Rectal smooth muscle tissue (tissue), 1 donor: ENCODE results near the gene PRKCI.
"Not testable (repeated sequence)": the region's sequence is repeated elsewhere in the genome, so short reads cannot be mapped to it uniquely, and the experiment has no call there.

Experiments used
- H3K27ac ChIP-seq: one replicate; pipeline ENCODE4 v1.7.0; 2013; ENCODE audit warnings: low read depth, low read length, inconsistent platforms
- H3K27me3 ChIP-seq: one replicate; pipeline ENCODE4 v1.7.0; 2013; ENCODE audit warnings: low read length; ENCODE audit not compliant: control insufficient read depth, insufficient read depth
- H3K36me3 ChIP-seq: one replicate; pipeline ENCODE4 v1.7.0; 2013; ENCODE audit warnings: low read length; ENCODE audit not compliant: control insufficient read depth, insufficient read depth
- H3K4me1 ChIP-seq: one replicate; pipeline ENCODE4 v1.7.0; 2013; ENCODE audit warnings: low read length; ENCODE audit not compliant: control insufficient read depth, insufficient read depth
- H3K4me3 ChIP-seq: one replicate; pipeline ENCODE4 v1.7.0; 2013; ENCODE audit warnings: low read length
- H3K9ac ChIP-seq: one replicate; pipeline ENCODE4 v1.7.0; 2013; ENCODE audit warnings: low read length

PRKCI gene

GRCh38 chr3:170221924-170222646 lies at the start of gene PRKCI:
Gene PRKCI, plus strand, starts transcription at chr3:170222424. Its CDS starts 246 bp downstream, at chr3:170222670.
- Histone ChIP-seq H3K36me3 (no peaks in the 10 kb centered on the region), H3K9ac (peak within 1 kb of the TSS; percentile 99), H3K27me3 (no peaks in the 10 kb centered on the region), H3K4me3 (peak within 1 kb of the TSS; percentile 80), H3K27ac (peak within 1 kb of the TSS; percentile 96), H3K4me1 (no peaks in the 10 kb centered on the region)

GRCh38 chr3:170178651-170179050 lies 43.6 kb upstream of the PRKCI start:
- Histone ChIP-seq H3K4me3 (no peak overlapping the region), H3K36me3 (peaks cover 2% of the 10 kb centered on the region), H3K4me1 (peaks cover 12% of the 10 kb centered on the region), H3K9ac (no peak overlapping the region), H3K27ac (no peak overlapping the region), H3K27me3 (no peaks in the 10 kb centered on the region)

- H3K9ac ChIP-seq = peak overlapping the region; percentile 53
- no peak overlapping the region for H3K27ac ChIP-seq
- H3K4me1 ChIP-seq = peaks cover 12% of the 10 kb centered on the region
- peaks cover 2% of the 10 kb centered on the region for H3K36me3 ChIP-seq
- no peaks in the 10 kb centered on the region for H3K27me3 ChIP-seq
- peak overlapping the region; percentile 97 for H3K4me3 ChIP-seq
Observed at GRCh38 chr3:170179432-170179831, 42.8 kb upstream of the PRKCI start.

- H3K4me3 ChIP-seq = peak overlapping the region; percentile 97
Observed at GRCh38 chr3:170180079-170180907, 41.9 kb upstream of the PRKCI start.

GRCh38 chr3:170180908-170181885 lies 41.0 kb upstream of the PRKCI start, which contains the start of gene PHC3:
Gene PHC3, minus strand, starts transcription at chr3:170181733. Its CDS starts 18 bp downstream, at chr3:170181715.
- Histone ChIP-seq H3K4me3 (peak within 1 kb of the TSS; percentile 97), H3K9ac (peak within 1 kb of the TSS; percentile 99), H3K27ac (peak within 1 kb of the TSS; percentile 97), H3K36me3 (peaks cover 2% of the 10 kb centered on the region), H3K27me3 (no peaks in the 10 kb centered on the region), H3K4me1 (peaks cover 12% of the 10 kb centered on the region)

More at GRCh38 chr3:170180079-170180907, 41.9 kb upstream of the PRKCI start:
- peak overlapping the region; percentile 99 for H3K9ac ChIP-seq
- H3K36me3 ChIP-seq = peaks cover 2% of the 10 kb centered on the region
- no peaks in the 10 kb centered on the region for H3K27me3 ChIP-seq
- peak overlapping the region; percentile 97 for H3K27ac ChIP-seq
- H3K4me1 ChIP-seq = peaks cover 12% of the 10 kb centered on the region

GRCh38 chr3:170189398-170190256 lies 32.6 kb upstream of the PRKCI start:
- no peak overlapping the region for H3K9ac ChIP-seq
- no peaks in the 10 kb centered on the region for H3K4me1 ChIP-seq
- H3K36me3 ChIP-seq = no peaks in the 10 kb centered on the region
- H3K27ac ChIP-seq = no peak overlapping the region
- no peak overlapping the region for H3K4me3 ChIP-seq
- no peaks in the 10 kb centered on the region for H3K27me3 ChIP-seq

GRCh38 chr3:170195759-170196158 lies 26.5 kb upstream of the PRKCI start:
- not testable (repeated sequence) for H3K4me3 ChIP-seq, H3K9ac ChIP-seq, H3K36me3 ChIP-seq, H3K27me3 ChIP-seq, H3K4me1 ChIP-seq, H3K27ac ChIP-seq

GRCh38 chr3:170196833-170197232 lies 25.4 kb upstream of the PRKCI start:
- Histone ChIP-seq H3K27me3 (no peaks in the 10 kb centered on the region), H3K36me3 (no peaks in the 10 kb centered on the region), H3K9ac (no peak overlapping the region), H3K4me1 (no peaks in the 10 kb centered on the region), H3K4me3 (no peak overlapping the region), H3K27ac (no peak overlapping the region)

- Histone ChIP-seq H3K27ac (no peak overlapping the region), H3K4me1 (no peaks in the 10 kb centered on the region), H3K36me3 (no peaks in the 10 kb centered on the region), H3K9ac (no peak overlapping the region), H3K27me3 (no peaks in the 10 kb centered on the region), H3K4me3 (no peak overlapping the region)
Observed at GRCh38 chr3:170200987-170201386, 21.2 kb upstream of the PRKCI start.

GRCh38 chr3:170201527-170201926 lies 20.7 kb upstream of the PRKCI start:
- H3K9ac ChIP-seq = no peak overlapping the region
- H3K27me3 ChIP-seq = no peaks in the 10 kb centered on the region
- H3K36me3 ChIP-seq = no peaks in the 10 kb centered on the region
- H3K4me3 ChIP-seq = no peak overlapping the region
- H3K4me1 ChIP-seq = no peaks in the 10 kb centered on the region
- H3K27ac ChIP-seq = no peak overlapping the region

GRCh38 chr3:170203457-170203856 lies 18.8 kb upstream of the PRKCI start:
- H3K27me3 ChIP-seq = no peaks in the 10 kb centered on the region
- no peak overlapping the region for H3K9ac ChIP-seq
- H3K4me1 ChIP-seq = no peaks in the 10 kb centered on the region
- no peak overlapping the region for H3K27ac ChIP-seq
- no peak overlapping the region for H3K4me3 ChIP-seq
- H3K36me3 ChIP-seq = no peaks in the 10 kb centered on the region
